Calu3 (cell line): ENCODE measurements around the gene B2M. TPM values are rescaled to one million over a fixed set of nuclear protein-coding genes. Genes with fewer than 3 reads are reported as not detected.
"Not testable (repeated sequence)": the region's sequence is repeated elsewhere in the genome, so short reads cannot be mapped to it uniquely, and the experiment has no call there.

Experiments
- BruUV-seq: library from RNA; stranded (reverse); fragments of 400-500 nt; replicated peaks from 2 replicates; lab custom pipeline; 2021; lab: Mats Ljungman, UMichigan
- CTCF ChIA-PET: fragments of 300-600 bp; sonication (Branson Sonifier 250); formaldehyde crosslinking; loops from one replicate; lab custom pipeline; 2022; ENCODE audit warnings: antibody characterized with exemption; lab: Charles Lee
- DNase-seq: peaks from one replicate; pipeline ENCODE4 v3.0.0; 2022
- H3K27ac Mint-ChIP-seq: one replicate; pipeline ENCODE4 v1.8.0; 2022; ENCODE audit warnings: mixed read lengths; ENCODE audit not compliant: unreplicated experiment
- H3K27me3 Mint-ChIP-seq: one replicate; pipeline ENCODE4 v1.8.0; 2022; ENCODE audit warnings: mixed read lengths; ENCODE audit not compliant: unreplicated experiment
- H3K36me3 Mint-ChIP-seq: one replicate; pipeline ENCODE4 v1.8.0; 2022; ENCODE audit warnings: mild to moderate bottlenecking, moderate library complexity, mixed read lengths; ENCODE audit not compliant: insufficient read depth, unreplicated experiment
- H3K4me1 Mint-ChIP-seq: one replicate; pipeline ENCODE4 v1.8.0; 2022; ENCODE audit warnings: mild to moderate bottlenecking, low read depth, mixed read lengths; ENCODE audit not compliant: unreplicated experiment
- H3K4me3 Mint-ChIP-seq: one replicate; pipeline ENCODE4 v1.8.0; 2022; ENCODE audit warnings: mild to moderate bottlenecking, low read depth, moderate library complexity, mixed read lengths; ENCODE audit not compliant: unreplicated experiment
- H3K9me3 Mint-ChIP-seq: one replicate; pipeline ENCODE4 v1.8.0; 2022; ENCODE audit warnings: low read depth, mixed read lengths; ENCODE audit not compliant: unreplicated experiment
- CTCF ChIP-seq: fragments of 200-600 bp; IDR thresholded peaks from one replicate; pipeline ENCODE4 v1.8.0; 2022; ENCODE audit warnings: antibody characterized with exemption; ENCODE audit not compliant: unreplicated experiment
- intact Hi-C: fragments of 100-400 bp; cut with micrococcal nuclease; formaldehyde crosslinking; loops from one replicate; pipeline ENCODE4 v1.10.0; 2022; ENCODE audit not compliant: unreplicated experiment
- total RNA-seq: library from RNA; stranded (reverse); gene quantifications from 2 replicates; pipeline ENCODE4 v1.2.3, GENCODE V29; 2022

The B2M gene
- total RNA-seq, 1 experiment from 2014 or later, result 1,002 TPM

- Mint-ChIP-seq H3K9me3 (no peaks in the 10 kb centered on the region), H3K36me3 (no peaks in the 10 kb centered on the region), H3K4me1 (no peaks in the 10 kb centered on the region), H3K4me3 (no peak within 1 kb of the TSS), H3K27ac (no peak within 1 kb of the TSS), H3K27me3 (no peaks in the 10 kb centered on the region)
- CTCF ChIA-PET, result interaction anchor here (1.2 kb wide), 1 partner anchor 95 kb away, joined by 3 read pairs; no protein-coding TSS in a partner anchor
- intact Hi-C loops, result no loop called here
- no peak for TF ChIP-seq CTCF
- no peak for DNase-seq
- BruUV-seq, result no TSS peak
These were observed 25.0 kb downstream of the B2M start, which contains the start of gene TRIM69 for GRCh38 chr15:44736181-44736765. TSS of gene TRIM69 (plus strand) at chr15:44736528. CDS start at chr15:44736705, 177 bp downstream.

- H3K27ac Mint-ChIP-seq, result no peak overlapping the region
- DNase-seq, result no peak
- no peaks in the 10 kb centered on the region for H3K36me3 Mint-ChIP-seq
- H3K27me3 Mint-ChIP-seq, result no peaks in the 10 kb centered on the region
- H3K4me3 Mint-ChIP-seq, result no peak overlapping the region
- H3K4me1 Mint-ChIP-seq, result no peaks in the 10 kb centered on the region
- H3K9me3 Mint-ChIP-seq, result no peaks in the 10 kb centered on the region
- no TSS peak for BruUV-seq
- intact Hi-C loops, result loop anchor here (2.0 kb wide), 2 partner anchors 76 to 154 kb away; partner anchors contain the start of gene SPG11
- TF ChIP-seq CTCF, result no peak
- CTCF ChIA-PET, result interaction anchor here (0.5 to 2.2 kb wide), 9 partner anchors 8 to 159 kb away, joined by 3 to 13 read pairs (median 4); partner anchors contain the start of gene SPG11
These were observed 27.1 kb downstream of the B2M start for GRCh38 chr15:44738340-44738984.

- CTCF ChIA-PET, result interaction anchor here (1.3 kb wide), 1 partner anchor 26 kb away, joined by 4 read pairs; no protein-coding TSS in a partner anchor
- H3K4me3 Mint-ChIP-seq, H3K4me1 Mint-ChIP-seq, BruUV-seq, H3K27me3 Mint-ChIP-seq, H3K9me3 Mint-ChIP-seq, DNase-seq, H3K36me3 Mint-ChIP-seq, H3K27ac Mint-ChIP-seq: not testable (repeated sequence)
- intact Hi-C loops, result loop anchor here (2.0 kb wide), 2 partner anchors 77 to 155 kb away; partner anchors contain the start of gene SPG11
These were observed 28.0 kb downstream of the B2M start for GRCh38 chr15:44739222-44739847.

- DNase-seq, H3K9me3 Mint-ChIP-seq, H3K36me3 Mint-ChIP-seq, H3K27me3 Mint-ChIP-seq, H3K4me3 Mint-ChIP-seq, H3K27ac Mint-ChIP-seq, intact Hi-C loops, CTCF ChIA-PET, H3K4me1 Mint-ChIP-seq, BruUV-seq: not testable (repeated sequence)
These were observed 32.1 kb downstream of the B2M start for GRCh38 chr15:44743454-44743853.

- Mint-ChIP-seq H3K27ac (no peak overlapping the region), H3K4me1 (no peaks in the 10 kb centered on the region), H3K36me3 (no peaks in the 10 kb centered on the region), H3K27me3 (peaks cover 42% of the 10 kb centered on the region), H3K9me3 (no peaks in the 10 kb centered on the region), H3K4me3 (no peak overlapping the region)
- CTCF ChIA-PET, result no interaction called here
- DNase-seq, result no peak
- no peak for TF ChIP-seq CTCF
- intact Hi-C loops, result no loop called here
- no TSS peak for BruUV-seq
These were observed 42.0 kb downstream of the B2M start for GRCh38 chr15:44753345-44753744.
